DND-41 (cell line): ENCODE results near the gene C12orf56.

ENCODE experiments used
- ATAC-seq: fragments of 200-7000 bp; cut with Tn5 transposase; 3 replicates; pipeline ENCODE4 v1.9.1; 2021; ENCODE audit warnings: low read depth; ENCODE audit not compliant: insufficient read depth
- DNase-seq: peaks from one replicate; pipeline ENCODE4 v3.0.0-alpha.2; 2020
- H2AFZ ChIP-seq: 2 replicates; pipeline ENCODE4 v1.6.0; 2012; ENCODE audit warnings: low read depth, low read length
- H3K27ac ChIP-seq: 2 replicates; pipeline ENCODE4 v1.5.1; 2012; ENCODE audit warnings: low read length, inconsistent platforms
- H3K27me3 ChIP-seq: fragments of 200-600 bp; sonication (generic); 2 replicates; pipeline ENCODE4 v1.6.0; 2012; ENCODE audit warnings: low read length, mild to moderate bottlenecking, inconsistent platforms; ENCODE audit not compliant: insufficient read depth, poor library complexity
- H3K36me3 ChIP-seq: 2 replicates; pipeline ENCODE4 v1.5.1; 2012; ENCODE audit warnings: low read length, inconsistent platforms; ENCODE audit not compliant: insufficient read depth
- H3K4me1 ChIP-seq: 2 replicates; pipeline ENCODE4 v1.5.1; 2012; ENCODE audit warnings: mild to moderate bottlenecking, low read length; ENCODE audit not compliant: insufficient read depth
- H3K4me2 ChIP-seq: 2 replicates; pipeline ENCODE4 v1.6.0; 2012; ENCODE audit warnings: mild to moderate bottlenecking, moderate library complexity, low read length, inconsistent platforms; ENCODE audit not compliant: insufficient read depth
- H3K4me3 ChIP-seq, 2 experiments: fragments of 200-600 bp in 1 of 2; shearing (Covaris generic) in 1 of 2; 2 replicates each; pipeline ENCODE4 v1.5.1; 2012 to 2016; ENCODE audit warnings: inconsistent platforms in 2 of 2, low read length in 2 of 2, mild to moderate bottlenecking in 2 of 2, low read depth in 1 of 2, moderate library complexity in 1 of 2
- H3K79me2 ChIP-seq: 2 replicates; pipeline ENCODE4 v1.6.0; 2012; ENCODE audit warnings: low read length, inconsistent platforms; ENCODE audit not compliant: insufficient read depth
- H3K9ac ChIP-seq: 2 replicates; pipeline ENCODE4 v1.6.0; 2012; ENCODE audit warnings: low read depth, mild to moderate bottlenecking, inconsistent platforms, low read length, moderate library complexity
- H3K9me3 ChIP-seq: 2 replicates; pipeline ENCODE4 v1.5.1; 2012; ENCODE audit warnings: low read length, moderate library complexity, mild to moderate bottlenecking, inconsistent platforms; ENCODE audit not compliant: insufficient read depth, severe bottlenecking
- H4K20me1 ChIP-seq: 2 replicates; pipeline ENCODE4 v1.6.0; 2012; ENCODE audit warnings: low read length; ENCODE audit not compliant: insufficient read depth
- EZH2 ChIP-seq: IDR thresholded peaks from 3 replicates; pipeline ENCODE4 v1.6.1; 2012; ENCODE audit warnings: borderline replicate concordance, low read depth, mild to moderate bottlenecking, moderate library complexity, low read length, inconsistent platforms; ENCODE audit not compliant: severe bottlenecking
- TF ChIP-seq, protein P1 (sequence below): IDR thresholded peaks from 2 replicates; pipeline ENCODE4 v1.5.1; 2012; ENCODE audit warnings: borderline replicate concordance, low read length, moderate library complexity, mild to moderate bottlenecking; ENCODE audit not compliant: poor library complexity, severe bottlenecking; ENCODE audit errors: extremely low read depth

C12orf56 gene

DNA sequence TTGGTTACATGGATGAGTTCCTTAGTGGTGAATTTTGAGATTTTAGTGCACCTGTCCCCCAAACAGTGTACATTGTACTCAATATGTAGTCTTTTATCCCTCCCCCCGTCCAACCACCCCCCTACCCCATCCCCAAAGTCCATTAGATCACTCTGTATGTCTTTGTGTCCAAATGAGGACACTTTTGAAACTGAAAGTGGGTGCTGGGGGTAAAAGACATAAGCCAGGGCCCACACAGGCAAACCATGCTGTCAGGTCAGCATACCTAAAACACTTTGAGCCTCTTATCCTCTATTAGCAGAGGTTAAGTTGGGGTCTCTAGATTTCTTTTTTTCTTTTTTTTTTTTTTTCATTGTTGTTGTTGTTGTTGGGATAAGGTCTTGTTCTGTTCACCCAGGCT lies 137.2 kb downstream of the C12orf56 start:
- H4K20me1 ChIP-seq = no peaks in the 10 kb centered on the region
- no peaks in the 10 kb centered on the region for H3K79me2 ChIP-seq
- TF ChIP-seq, protein P1, sequence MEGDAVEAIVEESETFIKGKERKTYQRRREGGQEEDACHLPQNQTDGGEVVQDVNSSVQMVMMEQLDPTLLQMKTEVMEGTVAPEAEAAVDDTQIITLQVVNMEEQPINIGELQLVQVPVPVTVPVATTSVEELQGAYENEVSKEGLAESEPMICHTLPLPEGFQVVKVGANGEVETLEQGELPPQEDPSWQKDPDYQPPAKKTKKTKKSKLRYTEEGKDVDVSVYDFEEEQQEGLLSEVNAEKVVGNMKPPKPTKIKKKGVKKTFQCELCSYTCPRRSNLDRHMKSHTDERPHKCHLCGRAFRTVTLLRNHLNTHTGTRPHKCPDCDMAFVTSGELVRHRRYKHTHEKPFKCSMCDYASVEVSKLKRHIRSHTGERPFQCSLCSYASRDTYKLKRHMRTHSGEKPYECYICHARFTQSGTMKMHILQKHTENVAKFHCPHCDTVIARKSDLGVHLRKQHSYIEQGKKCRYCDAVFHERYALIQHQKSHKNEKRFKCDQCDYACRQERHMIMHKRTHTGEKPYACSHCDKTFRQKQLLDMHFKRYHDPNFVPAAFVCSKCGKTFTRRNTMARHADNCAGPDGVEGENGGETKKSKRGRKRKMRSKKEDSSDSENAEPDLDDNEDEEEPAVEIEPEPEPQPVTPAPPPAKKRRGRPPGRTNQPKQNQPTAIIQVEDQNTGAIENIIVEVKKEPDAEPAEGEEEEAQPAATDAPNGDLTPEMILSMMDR = no peak
- TF ChIP-seq EZH2 = no peak
- no peak for ATAC-seq
- no peak overlapping the region for H2AFZ ChIP-seq
- H3K36me3 ChIP-seq = no peaks in the 10 kb centered on the region
- no peaks in the 10 kb centered on the region for H3K4me1 ChIP-seq
- DNase-seq = no peak
- H3K27ac ChIP-seq = no peak overlapping the region
- H3K4me3 ChIP-seq = no peak overlapping the region
- H3K27me3 ChIP-seq = no peaks in the 10 kb centered on the region
- no peak overlapping the region for H3K9ac ChIP-seq
- H3K4me2 ChIP-seq = no peak overlapping the region
- no peaks in the 10 kb centered on the region for H3K9me3 ChIP-seq

DNA sequence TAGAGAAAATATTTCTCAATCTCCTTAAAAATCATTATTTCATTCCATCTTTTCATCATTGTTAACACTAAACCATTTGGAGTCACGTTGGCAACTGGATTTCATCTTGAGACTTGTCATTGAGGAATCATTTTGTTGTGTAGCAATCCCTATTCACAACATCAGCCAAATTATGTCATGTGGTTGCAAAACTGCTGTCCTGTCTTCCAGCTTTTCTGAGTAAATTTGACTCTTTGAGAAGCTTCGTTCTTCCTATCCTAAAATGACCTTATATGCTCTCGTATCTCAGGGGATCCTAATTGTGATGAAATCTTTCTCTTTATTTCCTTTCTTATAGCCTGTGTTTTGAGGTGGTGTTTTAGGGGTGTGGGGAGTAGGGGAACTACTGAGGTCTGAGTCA lies 137.9 kb downstream of the C12orf56 start:
- Histone ChIP-seq H4K20me1 (no peaks in the 10 kb centered on the region), H3K79me2 (no peaks in the 10 kb centered on the region), H2AFZ (no peak overlapping the region), H3K9ac (no peak overlapping the region), H3K9me3 (no peaks in the 10 kb centered on the region), H3K36me3 (no peaks in the 10 kb centered on the region), H3K27ac (no peak overlapping the region), H3K4me3 (no peak overlapping the region), H3K27me3 (no peaks in the 10 kb centered on the region), H3K4me2 (no peak overlapping the region), H3K4me1 (no peaks in the 10 kb centered on the region)
- TF ChIP-seq, protein P1 = no peak
- TF ChIP-seq EZH2 = no peak
- no peak for ATAC-seq
- no peak for DNase-seq

DNA sequence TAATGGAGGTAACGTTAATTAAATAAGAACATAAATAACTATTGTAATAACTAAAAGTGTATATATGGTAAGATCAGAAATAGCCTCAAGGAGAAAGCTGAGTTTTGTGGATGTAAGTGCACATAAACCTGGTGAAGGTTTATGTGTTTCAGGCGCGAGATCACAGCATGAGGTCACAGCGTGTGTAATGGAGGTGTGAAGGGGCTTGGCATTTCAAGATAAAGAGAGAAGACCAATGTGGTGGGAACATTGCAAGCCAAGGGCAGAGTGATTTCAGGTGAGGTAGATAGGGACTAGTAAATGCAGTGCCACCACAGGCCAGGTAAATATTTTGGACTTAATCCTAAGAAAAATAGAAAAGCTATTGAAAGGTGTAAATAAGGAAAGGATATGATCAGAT lies 146.7 kb downstream of the C12orf56 start:
- Histone ChIP-seq H4K20me1 (no peaks in the 10 kb centered on the region), H3K9me3 (no peaks in the 10 kb centered on the region), H3K79me2 (no peaks in the 10 kb centered on the region), H3K4me2 (no peak overlapping the region), H3K27ac (no peak overlapping the region), H3K9ac (no peak overlapping the region), H3K36me3 (no peaks in the 10 kb centered on the region), H3K4me3 (no peak overlapping the region), H2AFZ (no peak overlapping the region), H3K4me1 (no peaks in the 10 kb centered on the region), H3K27me3 (no peaks in the 10 kb centered on the region)
- no peak for DNase-seq
- TF ChIP-seq, protein P1 = no peak
- no peak for ATAC-seq

DNA sequence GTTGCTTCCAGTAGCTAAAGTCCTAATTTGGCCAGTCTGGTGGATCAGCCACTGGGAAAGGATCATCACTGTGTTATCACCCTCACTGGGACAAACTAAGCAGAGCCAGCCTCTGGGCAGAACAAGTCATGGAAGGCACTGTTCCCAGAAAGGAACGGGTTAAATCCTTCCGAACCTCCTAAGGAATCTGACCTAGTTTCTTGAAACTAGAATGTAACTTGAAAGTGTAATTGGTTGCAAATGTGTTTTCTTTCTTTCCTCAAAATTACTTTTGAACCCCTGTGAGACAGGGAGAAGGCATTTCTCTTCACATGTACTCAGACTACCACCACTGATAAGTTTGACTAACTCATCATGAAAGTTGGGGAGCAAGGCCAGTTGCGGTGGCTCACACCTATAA lies 149.8 kb downstream of the C12orf56 start:
- no peak overlapping the region for H3K9ac ChIP-seq
- no peaks in the 10 kb centered on the region for H3K4me1 ChIP-seq
- no peaks in the 10 kb centered on the region for H3K36me3 ChIP-seq
- no peak overlapping the region for H3K27ac ChIP-seq
- H3K27me3 ChIP-seq = no peaks in the 10 kb centered on the region
- TF ChIP-seq EZH2 = no peak
- TF ChIP-seq, protein P1 = no peak
- H2AFZ ChIP-seq = no peak overlapping the region
- DNase-seq = no peak
- H4K20me1 ChIP-seq = no peaks in the 10 kb centered on the region
- no peak overlapping the region for H3K4me2 ChIP-seq
- ATAC-seq = no peak
- no peaks in the 10 kb centered on the region for H3K9me3 ChIP-seq
- no peak overlapping the region for H3K4me3 ChIP-seq
- no peaks in the 10 kb centered on the region for H3K79me2 ChIP-seq
